Measurements from ENCODE around the gene TRHDE.
"Not testable (repeated sequence)": the region's sequence is repeated elsewhere in the genome, so short reads cannot be mapped to it uniquely, and the experiment has no call there.

The TRHDE gene

DNA sequence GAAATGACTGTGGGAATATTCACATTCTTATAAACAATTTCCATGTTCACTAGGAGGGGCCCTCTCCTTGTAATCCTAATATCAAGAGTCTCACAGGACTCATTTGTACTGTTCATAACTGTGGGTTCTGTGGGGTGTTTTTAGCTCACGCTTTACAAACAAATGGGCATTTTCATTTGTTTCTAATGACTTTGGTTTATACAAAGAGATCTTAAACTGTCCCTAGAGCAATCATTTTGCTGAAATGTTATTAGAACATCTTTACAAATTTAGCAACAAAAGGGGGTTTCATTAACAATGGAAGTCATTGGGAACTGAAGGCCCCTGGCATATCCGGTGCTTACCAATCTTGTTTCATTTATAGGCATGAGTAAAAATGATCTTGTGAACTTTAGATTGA is 370.5 kb downstream of the TRHDE start:
- no peak overlapping the region for H3K4me3 Mint-ChIP-seq
- peaks cover 12% of the 10 kb centered on the region for H3K9me3 Mint-ChIP-seq
- no peaks in the 10 kb centered on the region for H3K27me3 Mint-ChIP-seq (ENCODE audit: low read depth, poor library complexity)
- no peaks in the 10 kb centered on the region for H3K4me1 Mint-ChIP-seq
- TF ChIP-seq, protein P1, sequence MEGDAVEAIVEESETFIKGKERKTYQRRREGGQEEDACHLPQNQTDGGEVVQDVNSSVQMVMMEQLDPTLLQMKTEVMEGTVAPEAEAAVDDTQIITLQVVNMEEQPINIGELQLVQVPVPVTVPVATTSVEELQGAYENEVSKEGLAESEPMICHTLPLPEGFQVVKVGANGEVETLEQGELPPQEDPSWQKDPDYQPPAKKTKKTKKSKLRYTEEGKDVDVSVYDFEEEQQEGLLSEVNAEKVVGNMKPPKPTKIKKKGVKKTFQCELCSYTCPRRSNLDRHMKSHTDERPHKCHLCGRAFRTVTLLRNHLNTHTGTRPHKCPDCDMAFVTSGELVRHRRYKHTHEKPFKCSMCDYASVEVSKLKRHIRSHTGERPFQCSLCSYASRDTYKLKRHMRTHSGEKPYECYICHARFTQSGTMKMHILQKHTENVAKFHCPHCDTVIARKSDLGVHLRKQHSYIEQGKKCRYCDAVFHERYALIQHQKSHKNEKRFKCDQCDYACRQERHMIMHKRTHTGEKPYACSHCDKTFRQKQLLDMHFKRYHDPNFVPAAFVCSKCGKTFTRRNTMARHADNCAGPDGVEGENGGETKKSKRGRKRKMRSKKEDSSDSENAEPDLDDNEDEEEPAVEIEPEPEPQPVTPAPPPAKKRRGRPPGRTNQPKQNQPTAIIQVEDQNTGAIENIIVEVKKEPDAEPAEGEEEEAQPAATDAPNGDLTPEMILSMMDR (IDR thresholded peaks at IDR 0.05): no peak
- peaks cover 5% of the 10 kb centered on the region for H3K36me3 Mint-ChIP-seq (ENCODE audit: low read depth)
- no peak overlapping the region for H3K27ac Mint-ChIP-seq
- DNase-seq: no peak

GRCh38 chr12:72647139-72647538 is 375.0 kb downstream of the TRHDE start:
- H3K27me3 Mint-ChIP-seq (ENCODE audit: low read depth, poor library complexity): no peaks in the 10 kb centered on the region
- H3K36me3 Mint-ChIP-seq (ENCODE audit: low read depth): no peaks in the 10 kb centered on the region
- no peak for DNase-seq
- no peak overlapping the region for H3K27ac Mint-ChIP-seq
- H3K4me1 Mint-ChIP-seq: no peaks in the 10 kb centered on the region
- H3K9me3 Mint-ChIP-seq: no peaks in the 10 kb centered on the region
- TF ChIP-seq, protein P1 (IDR thresholded peaks at IDR 0.05): no peak
- H3K4me3 Mint-ChIP-seq: no peak overlapping the region

DNA sequence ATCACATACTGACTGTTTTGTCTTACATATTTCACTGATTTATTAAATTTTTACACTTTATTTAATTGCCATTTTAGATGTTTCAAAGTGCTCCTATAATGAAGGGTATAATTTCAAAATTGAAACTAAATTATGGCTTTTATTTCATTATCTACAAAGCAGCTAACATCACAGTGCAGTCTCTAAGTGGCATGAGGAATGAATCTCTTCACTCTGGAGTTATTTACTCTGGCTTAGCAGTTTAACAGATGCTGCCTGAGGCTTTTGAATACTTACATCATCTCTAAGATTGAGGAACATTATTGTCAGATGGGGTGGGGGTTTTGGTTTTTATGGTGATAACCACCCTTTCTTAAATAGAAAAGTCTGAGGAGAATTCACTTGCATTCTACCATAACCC is 386.4 kb downstream of the TRHDE start:
- Mint-ChIP-seq H3K4me1 (peaks cover 13% of the 10 kb centered on the region), H3K27me3 (ENCODE audit: low read depth, poor library complexity) (no peaks in the 10 kb centered on the region), H3K4me3 (no peak overlapping the region), H3K9me3 (no peaks in the 10 kb centered on the region), H3K36me3 (ENCODE audit: low read depth) (no peaks in the 10 kb centered on the region), H3K27ac (no peak overlapping the region)
- no peak for DNase-seq
- TF ChIP-seq, protein P1 (IDR thresholded peaks at IDR 0.05): no peak

GRCh38 chr12:72660174-72660573 is 388.0 kb downstream of the TRHDE start:
- H3K4me3 Mint-ChIP-seq; H3K27ac Mint-ChIP-seq; H3K36me3 Mint-ChIP-seq (ENCODE audit: low read depth); DNase-seq; H3K9me3 Mint-ChIP-seq; H3K27me3 Mint-ChIP-seq (ENCODE audit: low read depth, poor library complexity): not testable (repeated sequence)
- peaks cover 13% of the 10 kb centered on the region for H3K4me1 Mint-ChIP-seq

DNA sequence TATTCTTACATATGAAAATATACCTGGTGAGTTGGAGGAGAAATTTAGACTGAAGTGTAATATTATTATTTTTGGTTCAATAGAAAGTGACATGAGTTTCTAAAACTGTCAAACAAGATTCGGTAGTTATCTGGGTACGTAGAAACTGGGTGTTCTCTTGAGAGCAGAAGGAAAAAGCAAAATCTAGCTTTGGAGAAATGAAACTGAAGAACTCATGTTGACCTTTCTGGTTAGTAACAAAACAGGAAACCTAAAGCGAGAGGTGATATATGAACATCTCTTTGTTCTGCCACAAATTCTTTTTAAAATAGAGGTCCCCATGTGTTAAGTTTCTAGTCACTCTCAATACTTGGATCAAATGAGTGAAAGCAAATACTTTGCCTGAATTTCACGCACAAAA is 401.7 kb downstream of the TRHDE start:
- H3K4me3 Mint-ChIP-seq: no peak overlapping the region
- H3K27ac Mint-ChIP-seq: no peak overlapping the region
- peaks cover 36% of the 10 kb centered on the region for H3K4me1 Mint-ChIP-seq
- DNase-seq: no peak
- H3K36me3 Mint-ChIP-seq (ENCODE audit: low read depth): no peaks in the 10 kb centered on the region
- H3K27me3 Mint-ChIP-seq (ENCODE audit: low read depth, poor library complexity): no peaks in the 10 kb centered on the region
- no peaks in the 10 kb centered on the region for H3K9me3 Mint-ChIP-seq
- TF ChIP-seq, protein P1 (IDR thresholded peaks at IDR 0.05): no peak

DNA sequence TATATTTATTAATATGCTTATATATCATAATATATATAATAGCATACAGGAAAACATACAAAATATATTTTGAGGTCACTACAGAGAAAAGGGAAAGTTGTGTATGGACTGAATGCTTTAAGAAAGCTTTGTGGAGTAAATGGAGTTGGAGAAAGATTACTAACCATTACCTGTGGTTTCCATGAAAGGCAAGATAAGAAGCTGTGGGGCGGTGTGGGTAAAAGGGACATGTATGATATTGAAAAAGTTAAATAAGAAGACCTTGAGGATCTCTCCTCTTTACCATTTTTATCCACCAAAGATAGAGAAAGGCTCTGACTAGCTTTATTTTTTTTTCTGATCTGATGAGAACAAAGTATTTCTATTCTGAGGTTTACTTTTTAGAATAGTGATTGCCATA is 404.4 kb downstream of the TRHDE start:
- Mint-ChIP-seq H3K36me3 (ENCODE audit: low read depth) (no peaks in the 10 kb centered on the region), H3K27me3 (ENCODE audit: low read depth, poor library complexity) (no peaks in the 10 kb centered on the region), H3K9me3 (no peaks in the 10 kb centered on the region), H3K4me1 (peaks cover 36% of the 10 kb centered on the region), H3K27ac (no peak overlapping the region), H3K4me3 (no peak overlapping the region)
- DNase-seq: no peak
- TF ChIP-seq, protein P1 (IDR thresholded peaks at IDR 0.05): no peak

Data from nephron progenitor cell (in vitro differentiated cells).